ENCODE results near the gene PHLDB3.
"Not testable (repeated sequence)": the region's sequence is repeated elsewhere in the genome, so short reads cannot be mapped to it uniquely, and the experiment has no call there.

PHLDB3 gene

GRCh38 chr19:43439032-43439708 is 65.4 kb downstream of the PHLDB3 start:
- peak; percentile 52 for DNase-seq

DNA sequence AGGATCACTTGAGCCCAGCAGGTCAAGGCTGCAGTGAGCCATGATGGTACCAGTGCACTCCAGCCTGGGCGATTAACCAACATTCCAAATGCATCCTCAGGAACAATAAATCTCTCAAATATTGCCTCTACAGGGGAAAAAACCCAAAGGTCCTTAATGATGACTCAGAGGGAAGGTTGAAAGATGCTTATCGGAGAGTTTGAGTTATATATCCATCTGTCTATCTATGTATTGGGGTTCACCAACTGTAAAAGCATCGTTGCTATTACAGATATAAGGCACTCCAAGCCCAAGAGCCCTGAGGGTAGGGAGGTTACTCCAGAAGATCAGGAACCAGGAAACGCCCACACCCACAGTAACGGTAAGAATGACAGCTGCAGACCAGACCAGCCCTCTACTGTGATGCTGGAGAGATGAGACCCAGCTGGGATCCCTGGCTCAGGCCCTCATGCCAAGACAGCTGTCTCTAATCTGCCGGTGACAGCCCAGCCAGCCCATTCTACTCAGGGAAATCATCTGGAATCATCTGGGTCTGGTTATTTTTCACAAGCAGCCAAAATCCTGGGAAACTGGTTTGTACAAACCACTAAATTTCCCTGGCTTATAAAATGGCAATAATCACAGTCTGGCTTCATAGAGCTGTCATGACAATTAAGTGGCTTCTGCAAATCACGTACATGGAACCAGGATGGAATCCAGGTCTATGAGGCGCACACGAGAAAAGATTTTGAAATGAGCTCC is 66.1 kb downstream of the PHLDB3 start:
- no peak for DNase-seq

GRCh38 chr19:43437712-43438111 is 66.8 kb downstream of the PHLDB3 start:
- DNase-seq = no peak

GRCh38 chr19:43437284-43437683 is 67.3 kb downstream of the PHLDB3 start:
- not testable (repeated sequence) for DNase-seq

DNA sequence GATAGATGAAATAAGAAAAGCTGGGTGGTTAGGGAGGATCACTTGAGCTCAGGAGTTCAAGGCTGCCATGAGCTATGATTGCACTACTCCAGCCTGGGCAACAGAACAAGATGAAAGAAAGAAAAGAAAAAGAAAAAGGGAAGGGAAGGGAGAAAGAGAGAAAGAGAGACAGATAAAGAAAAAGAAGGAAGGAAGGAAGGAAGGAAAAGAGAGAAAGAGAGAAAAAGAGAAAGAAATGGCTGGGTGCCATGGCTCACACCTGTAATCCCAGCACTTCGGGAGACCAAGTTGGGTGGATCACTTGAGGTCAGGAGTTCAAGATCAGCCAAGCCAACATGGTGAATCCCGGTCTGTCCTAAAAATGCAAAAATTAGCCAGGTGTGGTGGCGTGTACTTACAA is 68.8 kb downstream of the PHLDB3 start:
- no peak for DNase-seq

DNA sequence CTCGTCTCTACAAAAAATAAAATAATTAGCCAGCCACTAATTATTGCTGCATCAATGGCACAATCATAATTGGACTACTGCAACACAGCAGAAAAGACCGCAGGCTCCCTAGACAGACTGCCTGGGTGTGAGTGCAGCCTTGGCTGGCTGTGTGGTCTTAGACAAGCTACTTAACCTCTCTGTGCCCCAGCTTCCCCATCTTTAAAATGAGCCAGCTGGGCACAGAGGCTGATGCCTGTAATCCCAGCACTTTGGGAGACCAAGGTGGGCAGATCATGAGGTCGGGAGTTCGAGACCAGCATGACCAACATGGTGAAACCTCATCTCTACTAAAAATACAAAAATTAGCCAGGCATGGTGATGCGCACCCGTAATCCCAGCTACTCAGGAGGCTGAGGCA is 70.9 kb downstream of the PHLDB3 start:
- no peak for DNase-seq

DNA sequence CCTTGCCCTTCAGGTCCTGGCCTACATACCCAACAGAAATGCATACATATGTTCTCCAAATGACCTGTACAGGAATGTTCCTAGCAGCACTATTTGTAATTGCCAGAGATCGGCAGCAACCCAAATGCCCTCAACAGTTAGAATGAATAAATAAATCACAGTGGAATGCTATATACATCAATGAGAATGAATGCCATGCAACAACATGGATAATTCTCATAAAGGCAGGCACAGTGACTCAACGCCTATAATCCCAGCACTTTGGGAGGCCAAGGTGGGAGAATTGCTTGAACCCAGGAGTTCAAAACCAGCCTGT is 71.2 kb downstream of the PHLDB3 start:
- no peak for DNase-seq

GRCh38 chr19:43430976-43431375 is 73.6 kb downstream of the PHLDB3 start:
- no peak for DNase-seq

DNA sequence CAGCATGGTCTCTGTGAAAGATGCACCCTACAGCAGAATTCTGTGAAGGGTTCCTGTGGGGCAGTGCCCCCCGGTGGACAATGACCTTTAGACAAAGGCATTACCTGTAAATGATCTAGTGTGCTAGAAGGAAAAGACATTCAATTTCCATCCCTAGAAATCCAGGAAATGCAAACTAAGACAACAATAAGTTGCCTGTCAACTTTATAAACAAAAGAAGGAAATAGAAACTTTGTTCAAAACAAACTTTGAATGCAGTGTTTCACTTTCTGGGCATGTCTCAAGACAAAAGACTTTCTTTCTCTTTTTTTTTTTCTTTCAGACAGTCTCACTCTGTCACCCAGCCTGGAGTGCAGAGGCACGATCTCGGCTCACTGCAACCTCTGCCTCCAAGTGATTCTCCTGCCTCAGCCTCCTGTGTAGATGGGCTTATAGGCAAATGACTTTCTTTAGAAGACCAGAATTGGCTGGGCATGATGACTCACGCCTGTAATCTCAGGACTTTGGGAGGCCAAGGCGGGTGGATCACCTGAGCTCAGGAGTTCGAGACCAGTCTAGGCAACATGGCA is 74.3 kb downstream of the PHLDB3 start:
- no peak for DNase-seq

DNA sequence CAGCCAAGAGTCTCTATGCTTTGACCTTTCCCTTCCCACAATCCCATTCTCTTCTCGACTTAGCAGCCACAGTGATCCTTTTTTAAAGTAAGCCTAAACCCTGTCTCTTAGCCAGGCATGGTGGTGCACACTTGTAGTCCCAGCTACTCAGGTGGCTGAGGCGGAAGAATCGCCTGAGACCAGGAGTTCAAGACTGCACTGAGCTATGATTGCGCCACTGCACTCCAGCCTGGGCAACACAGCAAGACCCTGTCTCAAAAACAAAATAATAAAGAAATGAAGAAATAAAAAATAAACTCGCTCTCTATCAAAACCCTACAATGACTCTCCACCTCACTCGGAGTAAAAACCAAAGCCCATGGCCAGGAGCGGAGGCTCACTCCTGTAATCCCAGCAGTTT is 75.2 kb downstream of the PHLDB3 start:
- DNase-seq = no peak

DNA sequence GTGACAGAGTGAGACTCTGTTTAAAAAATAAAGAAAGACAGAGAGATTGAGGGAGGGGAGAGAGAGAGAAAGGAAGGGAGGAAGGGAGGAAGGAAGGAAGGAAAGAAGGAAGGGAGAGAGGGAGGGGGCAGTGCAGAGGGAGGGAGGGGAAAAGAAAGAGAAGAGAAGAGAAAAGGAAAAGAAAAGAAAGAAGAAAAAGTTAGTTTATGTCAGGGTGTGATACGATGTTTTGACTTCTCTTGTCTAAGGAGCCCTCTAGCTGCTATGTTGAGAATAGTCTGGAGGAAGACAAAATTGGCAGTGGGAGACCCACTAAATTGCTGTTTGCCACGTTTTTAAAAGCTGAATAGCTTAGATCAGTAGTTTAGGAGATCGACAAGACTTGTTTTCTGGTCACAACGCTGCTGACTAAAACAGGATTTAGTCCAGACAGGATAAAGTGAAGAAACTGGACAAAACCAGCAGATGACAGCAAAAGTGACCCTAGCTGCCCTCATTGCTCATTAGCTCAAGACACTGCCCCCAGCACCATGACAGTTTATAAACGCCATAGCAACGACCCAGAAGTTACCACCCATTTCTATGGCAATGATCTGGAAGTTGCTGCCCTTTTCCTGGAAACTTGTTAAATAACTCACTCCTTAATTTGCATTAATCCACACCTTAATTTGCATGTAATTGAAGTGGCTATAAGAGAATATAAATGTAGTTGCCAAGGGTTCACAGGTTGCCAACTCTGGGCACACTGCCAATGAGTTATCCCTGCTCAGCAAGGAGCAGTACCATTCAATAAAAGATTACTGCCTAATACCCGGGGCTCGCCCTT is 78.8 kb downstream of the PHLDB3 start:
- no peak for DNase-seq

All from activated effector memory CD4-positive, alpha-beta T cell treated with Interleukin-2 at 50 U/mL for 16 hours (primary cell).